Endodermal cell (in vitro differentiated cells): ENCODE measurements around the gene IL1RL2. TPM values are rescaled to one million over a fixed set of nuclear protein-coding genes. Genes with fewer than 3 reads are reported as not detected.

Experiments
- DNase-seq: peaks from one replicate; pipeline ENCODE4 v3.0.0-alpha.2; 2017
- H3K27ac ChIP-seq: 2 replicates; pipeline ENCODE4 v1.5.1; 2013; ENCODE audit warnings: mild to moderate bottlenecking, low read depth, low read length, moderate library complexity
- H3K27me3 ChIP-seq: 2 replicates; pipeline ENCODE4 v1.6.1; 2013; ENCODE audit warnings: mild to moderate bottlenecking, low read length, moderate library complexity; ENCODE audit not compliant: insufficient read depth, control insufficient read depth, poor library complexity, severe bottlenecking
- H3K36me3 ChIP-seq: 2 replicates; pipeline ENCODE4 v1.7.0; 2013; ENCODE audit warnings: mild to moderate bottlenecking, low read length, moderate library complexity; ENCODE audit not compliant: control insufficient read depth, insufficient read depth
- H3K4me1 ChIP-seq: one replicate; pipeline ENCODE4 v1.7.0; 2013; ENCODE audit warnings: low read length; ENCODE audit not compliant: control insufficient read depth, insufficient read depth
- H3K4me3 ChIP-seq: 2 replicates; pipeline ENCODE4 v1.5.1; 2013; ENCODE audit warnings: mild to moderate bottlenecking, low read length, moderate library complexity
- H3K9ac ChIP-seq: 2 replicates; pipeline ENCODE4 v1.6.1; 2013; ENCODE audit warnings: mild to moderate bottlenecking, low read length, moderate library complexity; ENCODE audit not compliant: poor library complexity, severe bottlenecking; ENCODE audit errors: extremely low read depth
- H3K9me3 ChIP-seq: 2 replicates; pipeline ENCODE4 v1.6.1; 2013; ENCODE audit warnings: mild to moderate bottlenecking, low read length, moderate library complexity; ENCODE audit not compliant: control insufficient read depth
- H3K27ac Mint-ChIP-seq: 2 replicates; pipeline ENCODE4 v1.8.0; 2020; ENCODE audit warnings: mixed read lengths
- H3K27me3 Mint-ChIP-seq: 2 replicates; pipeline ENCODE4 v1.8.0; 2021; ENCODE audit warnings: mild to moderate bottlenecking, mixed read lengths; ENCODE audit not compliant: insufficient read depth
- H3K36me3 Mint-ChIP-seq: 2 replicates; pipeline ENCODE4 v1.8.0; 2020; ENCODE audit warnings: low read depth, mixed read lengths
- H3K4me1 Mint-ChIP-seq: 2 replicates; pipeline ENCODE4 v1.8.0; 2020; ENCODE audit warnings: mixed read lengths
- H3K4me3 Mint-ChIP-seq: 2 replicates; pipeline ENCODE4 v1.8.0; 2020; ENCODE audit warnings: mild to moderate bottlenecking, moderate library complexity, mixed read lengths
- H3K9me3 Mint-ChIP-seq: 2 replicates; pipeline ENCODE4 v1.8.0; 2020; ENCODE audit warnings: mild to moderate bottlenecking, mixed read lengths
- WGBS, 2 experiments: methylation state at CpG; one replicate each; pipeline versions ENCODE4 v1.1.5 to v1.1.7; 2013; ENCODE audit warnings: missing lambda C conversion rate in 2 of 2, mixed read lengths in 1 of 2; ENCODE audit not compliant: insufficient coverage in 1 of 2, insufficient read length in 1 of 2; 5-methylcytosine and 5-hydroxymethylcytosine counted together
- total RNA-seq, 2 donors: library from RNA; stranded (reverse); fragmentation: NEBNext Ultra II Directional in 1 of 2; extraction: Animal tissue kit (Norgen Biotek cat#: 25700) in 1 of 2; gene quantifications; 2 replicates in 1 of 2; 3 replicates in 1 of 2; pipeline ENCODE4 v1.2.1, GENCODE V29; 2021
- TF ChIP-seq, protein P1 (sequence below): fragments of 200-600 bp; sonication (generic); conservative IDR thresholded peaks from 2 replicates; pipeline ENCODE4 v1.5.0; 2021; ENCODE audit warnings: antibody characterized with exemption, mild to moderate bottlenecking

IL1RL2 gene
- total RNA-seq, 2 donors from 2014 or later: 0.38 to 0.44 TPM

DNA sequence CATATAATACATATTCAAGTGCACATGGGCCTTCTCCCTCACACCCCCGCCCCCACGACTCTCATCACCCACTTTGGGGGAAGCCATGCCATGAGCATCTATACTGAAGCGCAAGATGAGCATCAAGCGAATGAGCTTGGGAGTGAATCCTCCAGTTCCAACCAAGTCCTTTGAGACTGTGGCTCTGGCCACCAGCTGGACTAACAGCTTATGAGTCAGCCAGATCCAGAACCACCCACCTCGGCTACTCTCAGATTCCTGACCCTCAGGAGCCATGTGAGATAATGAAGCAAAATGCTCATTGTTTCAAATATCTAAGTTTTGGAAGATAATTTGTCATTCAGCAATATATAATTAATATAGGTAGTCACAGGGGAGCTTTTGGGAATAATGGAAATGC, 102.3 kb downstream of the IL1RL2 start:
- Histone ChIP-seq H3K36me3 (no peaks in the 10 kb centered on the region), H3K9ac (no peak overlapping the region), H3K27ac (no peak overlapping the region), H3K4me3 (no peak overlapping the region), H3K9me3 (no peaks in the 10 kb centered on the region), H3K4me1 (peaks cover 3% of the 10 kb centered on the region), H3K27me3 (no peaks in the 10 kb centered on the region)
- H3K4me1 Mint-ChIP-seq: peaks cover 16% of the 10 kb centered on the region
- no peaks in the 10 kb centered on the region for H3K36me3 Mint-ChIP-seq
- H3K27me3 Mint-ChIP-seq: no peaks in the 10 kb centered on the region
- no peak overlapping the region for H3K4me3 Mint-ChIP-seq
- no peak overlapping the region for H3K27ac Mint-ChIP-seq
- H3K9me3 Mint-ChIP-seq: no peaks in the 10 kb centered on the region
- WGBS, 2 experiments: 96 to 100% methylated on average over 4 to 5 of the region's 5 CpGs
- no peak for DNase-seq
- TF ChIP-seq, protein P1, sequence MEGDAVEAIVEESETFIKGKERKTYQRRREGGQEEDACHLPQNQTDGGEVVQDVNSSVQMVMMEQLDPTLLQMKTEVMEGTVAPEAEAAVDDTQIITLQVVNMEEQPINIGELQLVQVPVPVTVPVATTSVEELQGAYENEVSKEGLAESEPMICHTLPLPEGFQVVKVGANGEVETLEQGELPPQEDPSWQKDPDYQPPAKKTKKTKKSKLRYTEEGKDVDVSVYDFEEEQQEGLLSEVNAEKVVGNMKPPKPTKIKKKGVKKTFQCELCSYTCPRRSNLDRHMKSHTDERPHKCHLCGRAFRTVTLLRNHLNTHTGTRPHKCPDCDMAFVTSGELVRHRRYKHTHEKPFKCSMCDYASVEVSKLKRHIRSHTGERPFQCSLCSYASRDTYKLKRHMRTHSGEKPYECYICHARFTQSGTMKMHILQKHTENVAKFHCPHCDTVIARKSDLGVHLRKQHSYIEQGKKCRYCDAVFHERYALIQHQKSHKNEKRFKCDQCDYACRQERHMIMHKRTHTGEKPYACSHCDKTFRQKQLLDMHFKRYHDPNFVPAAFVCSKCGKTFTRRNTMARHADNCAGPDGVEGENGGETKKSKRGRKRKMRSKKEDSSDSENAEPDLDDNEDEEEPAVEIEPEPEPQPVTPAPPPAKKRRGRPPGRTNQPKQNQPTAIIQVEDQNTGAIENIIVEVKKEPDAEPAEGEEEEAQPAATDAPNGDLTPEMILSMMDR: no peak

Other genes with a start within 250 kb of the IL1RL2 start
- under 1 TPM in 1 of 2 donors, not detected in 1; 0.73 TPM for gene IL1R2, start 195.1 kb upstream of the IL1RL2 start, total RNA-seq
- gene IL1R1, start 44.3 kb upstream of the IL1RL2 start, total RNA-seq: 1 to 10 TPM; 3.0 to 4.1 TPM
- gene IL1RL1, start 124.5 kb downstream of the IL1RL2 start, total RNA-seq: under 1 TPM; 0.75 to 0.84 TPM
- 1 to 10 TPM; 2.2 to 2.4 TPM for gene IL18R1, start 168.8 kb downstream of the IL1RL2 start, total RNA-seq
- under 1 TPM in 1 of 2 donors, not detected in 1; 0.11 TPM for gene IL18RAP, start 236.1 kb downstream of the IL1RL2 start, total RNA-seq